Hepatocyte (in vitro differentiated cells): Measurements from ENCODE around the gene MNT.

Source experiments
- CTCF ChIP-seq: fragments of 200-600 bp; sonication (generic); IDR thresholded peaks from 2 replicates; pipeline ENCODE4 v1.5.1; 2016; ENCODE audit warnings: antibody characterized with exemption, mild to moderate bottlenecking; ENCODE audit not compliant: poor library complexity
- EZH2 ChIP-seq: fragments of 200-600 bp; sonication (generic); IDR thresholded peaks from 2 replicates; pipeline ENCODE4 v1.6.1; 2016; ENCODE audit warnings: antibody characterized with exemption, mild to moderate bottlenecking, borderline replicate concordance
- EZH2phosphoT487 ChIP-seq: fragments of 200-600 bp; sonication (generic); IDR thresholded peaks from one replicate; pipeline ENCODE4 v1.6.1; 2018; ENCODE audit warnings: antibody characterized with exemption, mild to moderate bottlenecking, low read depth, moderate library complexity; ENCODE audit not compliant: unreplicated experiment, severe bottlenecking

DNA sequence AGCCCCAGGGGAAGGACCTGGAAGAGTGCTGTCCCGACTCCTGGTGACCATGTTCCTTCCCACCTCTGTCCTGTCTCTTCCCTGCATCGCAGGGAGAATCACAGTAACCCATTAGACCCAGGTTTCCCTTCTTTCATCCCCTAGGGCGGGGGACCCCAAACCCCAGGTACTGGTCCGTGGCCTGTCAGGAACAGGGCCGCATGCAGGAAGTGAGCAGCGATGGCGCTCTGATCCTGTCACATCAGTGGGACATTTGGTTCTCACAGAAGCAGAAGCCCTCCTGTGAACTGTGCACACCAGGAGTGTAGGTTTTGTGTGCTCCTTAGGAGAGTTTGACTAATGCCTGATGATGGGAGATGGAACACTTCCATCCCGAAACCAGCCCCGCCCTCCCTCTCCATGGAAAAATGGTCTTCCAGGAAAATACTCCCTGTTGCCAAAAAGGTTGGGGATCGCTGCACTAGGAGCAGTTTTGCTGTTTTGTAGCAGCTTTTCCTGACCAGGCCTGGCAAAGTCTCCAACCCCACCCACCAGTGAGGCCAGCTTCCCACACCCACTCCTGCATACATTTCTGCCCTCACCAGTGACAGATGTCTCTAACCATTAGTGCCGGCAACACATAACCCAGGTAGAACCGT, 10.5 kb downstream of the MNT start:
- TF ChIP-seq CTCF (no peak), EZH2phosphoT487 (no peak), EZH2 (no peak)
